SK-N-SH (cell line): ENCODE results near the gene PPARGC1A. TPM values are rescaled to one million over a fixed set of nuclear protein-coding genes. Genes with fewer than 3 reads are reported as not detected.

Source experiments
- CTCF ChIA-PET: fragments of 300-600, 350-600 bp; formaldehyde crosslinking; extraction: SDS; loops from one replicate; lab custom pipeline; 2021; lab: Yijun Ruan, JAX
- POLR2A ChIA-PET: fragments of 350-600 bp; sonication (Branson Sonifier 250); formaldehyde crosslinking; extraction: SDS; loops from one replicate; lab custom pipeline; 2020; ENCODE audit warnings: antibody characterized with exemption, inconsistent platforms; lab: Yijun Ruan, JAX
- DNase-seq: peaks from one replicate; pipeline ENCODE4 v3.0.0; 2012
- H2AFZ ChIP-seq: fragments of 200-600 bp; sonication (generic); 2 replicates; pipeline ENCODE4 v1.8.1; 2016; ENCODE audit warnings: antibody characterized with exemption, mild to moderate bottlenecking, low read depth
- H3F3A ChIP-seq: fragments of 200-600 bp; sonication (generic); replicated peaks from 2 replicates; pipeline ENCODE3; 2016; ENCODE audit warnings: antibody characterized with exemption, mild to moderate bottlenecking; ENCODE audit not compliant: insufficient read depth
- H3K27ac ChIP-seq, 2 experiments: fragments of 200-500 bp in 1 of 2; fragments of 200-600 bp in 1 of 2; sonication (Bioruptor generic) in 1 of 2; sonication (generic), shearing (Covaris generic) in 1 of 2; 2 replicates each; pipeline versions ENCODE4 v1.5.1 to v1.6.1; 2014 to 2016; ENCODE audit warnings: low read depth in 2 of 2, inconsistent platforms in 1 of 2, low read length in 1 of 2, mild to moderate bottlenecking in 1 of 2, mixed read lengths in 1 of 2
- H3K27me3 ChIP-seq: fragments of 200-600 bp; sonication (generic), shearing (Covaris generic); 2 replicates; pipeline ENCODE4 v1.6.1; 2016; ENCODE audit warnings: mixed run types; ENCODE audit not compliant: insufficient read depth
- H3K36me3 ChIP-seq, 2 experiments: fragments of 200-500 bp in 1 of 2; fragments of 200-600 bp in 1 of 2; sonication (Bioruptor generic) in 1 of 2; sonication (generic) in 1 of 2; replicated peaks in 1 of 2; 2 replicates each; pipeline versions ENCODE3 to v1.5.1; 2014 to 2016; ENCODE audit warnings: low read length in 1 of 2, mild to moderate bottlenecking in 1 of 2; ENCODE audit not compliant: insufficient read depth in 2 of 2, control insufficient read depth in 1 of 2
- H3K4me1 ChIP-seq, 2 experiments: fragments of 200-500 bp in 1 of 2; fragments of 200-600 bp in 1 of 2; sonication (Bioruptor generic) in 1 of 2; sonication (generic), shearing (Covaris generic) in 1 of 2; 2 replicates each; pipeline versions ENCODE4 v1.5.1 to v1.6.1; 2014 to 2016; ENCODE audit warnings: low read depth in 1 of 2, low read length in 1 of 2, mixed run types in 1 of 2; ENCODE audit not compliant: insufficient read depth in 2 of 2, control insufficient read depth in 1 of 2
- H3K4me2 ChIP-seq: fragments of 200-600 bp; sonication (generic), shearing (Covaris generic); 2 replicates; pipeline ENCODE4 v1.6.1; 2017; ENCODE audit warnings: mixed run types
- H3K4me3 ChIP-seq, 2 experiments: fragments of 200-500 bp in 1 of 2; fragments of 200-600 bp in 1 of 2; sonication (Bioruptor generic) in 1 of 2; sonication (generic), shearing (Covaris generic) in 1 of 2; 2 replicates each; pipeline versions ENCODE4 v1.5.1 to v1.8.1; 2014 to 2016; ENCODE audit warnings: low read depth in 2 of 2, inconsistent platforms in 1 of 2, low read length in 1 of 2, mild to moderate bottlenecking in 1 of 2, mixed read lengths in 1 of 2, moderate library complexity in 1 of 2
- H3K79me2 ChIP-seq: fragments of 200-600 bp; sonication (generic); 2 replicates; pipeline ENCODE4 v1.8.1; 2017; ENCODE audit warnings: mild to moderate bottlenecking; ENCODE audit not compliant: insufficient read depth
- H3K9ac ChIP-seq: fragments of 200-600 bp; sonication (generic); 2 replicates; pipeline ENCODE4 v1.6.1; 2017; ENCODE audit warnings: mixed run types
- H3K9me2 ChIP-seq: fragments of 200-600 bp; sonication (generic); 2 replicates; pipeline ENCODE4 v1.6.1; 2017; ENCODE audit warnings: mixed run types
- H3K9me3 ChIP-seq: fragments of 200-600 bp; sonication (generic); 2 replicates; pipeline ENCODE4 v1.6.1; 2017; ENCODE audit warnings: mixed run types, mild to moderate bottlenecking, moderate library complexity
- H4K20me1 ChIP-seq: fragments of 200-600 bp; sonication (generic); 2 replicates; pipeline ENCODE4 v1.6.1; 2017; ENCODE audit warnings: mild to moderate bottlenecking, mixed run types; ENCODE audit not compliant: insufficient read depth
- ELF1 ChIP-seq: IDR thresholded peaks from 2 replicates; pipeline ENCODE4 v1.4.0; 2012
- FOXJ3 ChIP-seq: sonication (generic); formaldehyde crosslinking; IDR thresholded peaks from 2 replicates; pipeline ENCODE4 v1.5.1; 2020; ENCODE audit warnings: mild to moderate bottlenecking, missing genetic modification reagents
- FOXM1 ChIP-seq: IDR thresholded peaks from 2 replicates; pipeline ENCODE4 v1.4.0; 2012; ENCODE audit warnings: low read depth, mild to moderate bottlenecking
- GABPA ChIP-seq: IDR thresholded peaks from 2 replicates; pipeline ENCODE4 v1.4.0; 2012; ENCODE audit warnings: low read depth, mild to moderate bottlenecking
- RFX5 ChIP-seq: IDR thresholded peaks from 2 replicates; pipeline ENCODE4 v1.6.1; 2012; ENCODE audit warnings: mild to moderate bottlenecking, improper control_type of control experiment, low read length
- TAF1 ChIP-seq: IDR thresholded peaks from 2 replicates; pipeline ENCODE4 v1.6.1; 2012; ENCODE audit warnings: low read depth, mild to moderate bottlenecking, low read length, moderate library complexity, borderline replicate concordance
- TCF12 ChIP-seq: IDR thresholded peaks from 2 replicates; pipeline ENCODE4 v1.4.0; 2012
- TEAD4 ChIP-seq: IDR thresholded peaks from 2 replicates; pipeline ENCODE4 v1.4.0; 2012; ENCODE audit warnings: mild to moderate bottlenecking, borderline replicate concordance; ENCODE audit not compliant: insufficient read depth
- YY1 ChIP-seq: IDR thresholded peaks from 2 replicates; pipeline ENCODE4 v1.4.0; 2012; ENCODE audit warnings: low read depth, mild to moderate bottlenecking
- WGBS: methylation state at CpG from one replicate; pipeline ENCODE4 v1.1.6; 2017; ENCODE audit warnings: low lambda C conversion rate; 5-methylcytosine and 5-hydroxymethylcytosine counted together
- polyA plus RNA-seq, 3 experiments: library from polyadenylated mRNA; depleted of rRNA; stranded (reverse); fragments of >200 nt; gene quantifications; 2 replicates each; pipeline ENCODE4 v1.2.3, GENCODE V29; 2012
- TF ChIP-seq, protein P1 (sequence below): IDR thresholded peaks from 2 replicates; pipeline ENCODE4; 2012

PPARGC1A gene
- polyA plus RNA-seq, 1 of the 3 experiments (the other 2 are of a cell fraction) = 0.07 TPM

DNA sequence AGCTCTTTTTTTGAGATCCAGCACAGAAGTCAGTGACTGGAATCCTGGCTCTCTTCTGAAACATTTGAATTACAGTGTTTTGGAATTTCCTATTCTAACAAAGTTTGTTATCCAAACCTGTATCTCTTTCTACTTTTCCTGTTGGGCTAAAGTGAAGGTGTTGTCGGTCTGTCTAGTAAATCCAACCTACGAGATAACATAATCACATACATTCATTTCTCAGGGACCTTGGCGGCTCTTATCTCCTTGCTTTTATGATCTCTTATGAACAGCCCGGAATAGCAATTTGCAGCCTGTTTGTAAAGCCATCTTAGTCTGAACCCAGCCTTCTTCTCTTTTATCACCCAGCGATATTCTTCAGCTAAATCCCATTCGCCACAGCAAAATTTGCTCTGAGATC is 14.5 kb downstream of the PPARGC1A start:
- no peak for TF ChIP-seq ELF1
- no peaks in the 10 kb centered on the region for H3K79me2 ChIP-seq
- no peak overlapping the region for H3K27ac ChIP-seq
- no peak overlapping the region for H3K4me2 ChIP-seq
- POLR2A ChIA-PET = no interaction called here
- H3K27me3 ChIP-seq = no peaks in the 10 kb centered on the region
- no peaks in the 10 kb centered on the region for H3K9me3 ChIP-seq
- no peaks in the 10 kb centered on the region for H3K36me3 ChIP-seq
- no peaks in the 10 kb centered on the region for H3K9me2 ChIP-seq
- H2AFZ ChIP-seq = no peak overlapping the region
- H4K20me1 ChIP-seq = no peaks in the 10 kb centered on the region
- 51% methylated on average over 6 of the region's 6 CpGs for WGBS
- H3K9ac ChIP-seq = no peak overlapping the region
- no peak overlapping the region for H3K4me3 ChIP-seq
- CTCF ChIA-PET = no interaction called here
- no peak for DNase-seq
- H3K4me1 ChIP-seq = peaks cover 0 to 2% of the 10 kb centered on the region in 2 experiments; a peak in 1 of 4 replicates
- H3F3A ChIP-seq = no peaks in the 10 kb centered on the region

DNA sequence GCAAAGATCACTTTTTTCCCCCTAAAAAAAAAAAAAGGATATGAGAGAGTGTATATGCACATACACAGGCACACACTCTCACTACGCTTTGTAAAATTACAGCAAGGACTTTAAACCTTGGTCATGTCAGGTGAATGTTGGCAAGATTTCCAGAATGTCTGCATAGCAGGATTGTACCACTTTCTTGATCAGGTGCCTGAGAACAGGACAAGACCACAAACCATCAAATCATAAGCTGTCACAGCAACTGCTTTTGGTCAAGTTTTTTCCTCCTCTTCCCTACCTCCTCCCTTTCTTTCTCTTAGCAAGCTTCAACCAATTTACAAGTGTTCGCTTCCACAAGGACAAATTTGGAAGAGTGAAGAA is 15.3 kb downstream of the PPARGC1A start:
- no peak overlapping the region for H3K9ac ChIP-seq
- no peak overlapping the region for H3K4me2 ChIP-seq
- CTCF ChIA-PET = interaction anchor here (1.3 kb wide), 1 partner anchor 17 kb away, joined by 3 read pairs; no protein-coding TSS in a partner anchor
- no peak overlapping the region for H3K27ac ChIP-seq
- TF ChIP-seq FOXM1 (no peak), ELF1 (no peak), TAF1 (no peak), GABPA (no peak), RFX5 (no peak), YY1 (no peak), FOXJ3 (CRISPR knock-in tag) (no peak)
- TF ChIP-seq, protein P1, sequence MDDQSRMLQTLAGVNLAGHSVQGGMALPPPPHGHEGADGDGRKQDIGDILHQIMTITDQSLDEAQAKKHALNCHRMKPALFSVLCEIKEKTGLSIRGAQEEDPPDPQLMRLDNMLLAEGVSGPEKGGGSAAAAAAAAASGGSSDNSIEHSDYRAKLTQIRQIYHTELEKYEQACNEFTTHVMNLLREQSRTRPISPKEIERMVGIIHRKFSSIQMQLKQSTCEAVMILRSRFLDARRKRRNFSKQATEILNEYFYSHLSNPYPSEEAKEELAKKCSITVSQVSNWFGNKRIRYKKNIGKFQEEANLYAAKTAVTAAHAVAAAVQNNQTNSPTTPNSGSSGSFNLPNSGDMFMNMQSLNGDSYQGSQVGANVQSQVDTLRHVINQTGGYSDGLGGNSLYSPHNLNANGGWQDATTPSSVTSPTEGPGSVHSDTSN = no peak
- H2AFZ ChIP-seq = no peak overlapping the region
- no peaks in the 10 kb centered on the region for H3K27me3 ChIP-seq
- no peak overlapping the region for H3K4me3 ChIP-seq
- H3K9me2 ChIP-seq = no peaks in the 10 kb centered on the region
- H3K9me3 ChIP-seq = no peaks in the 10 kb centered on the region
- no peaks in the 10 kb centered on the region for H3K79me2 ChIP-seq
- POLR2A ChIA-PET = interaction anchor here (0.6 kb wide), 1 partner anchor 86 kb away, joined by 3 read pairs; no protein-coding TSS in a partner anchor
- peaks cover 0 to 2% of the 10 kb centered on the region in 2 experiments; a peak in 1 of 4 replicates for H3K4me1 ChIP-seq
- no peak for DNase-seq
- WGBS = 33% methylated on average over 2 of the region's 2 CpGs
- H3K36me3 ChIP-seq = no peaks in the 10 kb centered on the region
- no peaks in the 10 kb centered on the region for H4K20me1 ChIP-seq
- no peaks in the 10 kb centered on the region for H3F3A ChIP-seq

DNA sequence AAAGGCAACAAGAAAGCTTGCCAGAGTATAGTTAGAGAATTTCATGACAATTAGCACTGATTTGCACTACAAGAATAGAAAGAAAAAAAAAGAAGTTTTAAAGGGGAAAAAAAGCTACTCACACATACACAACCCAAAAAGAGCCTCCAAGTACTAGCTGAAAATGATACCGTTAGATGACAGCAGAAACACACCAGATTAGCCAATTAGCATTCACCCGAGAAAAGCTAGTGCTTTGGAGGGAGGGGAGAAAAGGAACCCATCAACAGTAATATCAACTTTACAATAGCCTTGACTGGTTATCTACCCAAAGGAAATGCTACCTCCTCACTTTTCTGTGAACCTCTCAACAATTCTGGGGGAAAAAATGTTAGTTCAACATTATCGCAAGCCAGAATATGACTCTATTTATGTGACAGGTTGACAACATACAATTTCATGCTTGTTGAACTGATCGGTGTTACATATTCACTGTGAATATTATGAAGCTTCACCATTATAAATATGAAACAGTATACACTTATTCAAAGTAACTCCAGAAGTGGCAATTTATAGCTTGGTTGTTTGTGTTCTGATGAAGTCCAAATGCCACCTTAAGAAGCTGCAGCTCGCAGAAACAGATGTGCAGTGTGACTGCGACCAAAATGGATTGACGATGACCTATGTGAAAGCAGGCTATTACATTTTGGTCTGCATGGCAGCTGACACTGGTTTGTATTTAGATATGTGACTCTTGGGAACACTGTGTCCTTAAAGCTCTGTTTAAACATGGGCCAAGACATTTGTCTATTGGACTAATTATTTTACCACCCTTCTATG is 15.9 kb downstream of the PPARGC1A start:
- ChIA-PET POLR2A (interaction anchor here (0.6 kb wide), 1 partner anchor 85 kb away, joined by 3 read pairs; no protein-coding TSS in a partner anchor), CTCF (interaction anchor here (1.3 kb wide), 1 partner anchor 16 kb away, joined by 3 read pairs; no protein-coding TSS in a partner anchor)
- H3K9me3 ChIP-seq = no peaks in the 10 kb centered on the region
- no peaks in the 10 kb centered on the region for H3K9me2 ChIP-seq
- H3K4me1 ChIP-seq = peaks cover 0 to 2% of the 10 kb centered on the region in 2 experiments; a peak in 1 of 4 replicates
- TF ChIP-seq TCF12 (no peak), TEAD4 (no peak)
- H4K20me1 ChIP-seq = no peaks in the 10 kb centered on the region
- no peak overlapping the region for H3K4me2 ChIP-seq
- DNase-seq = no peak
- no peak overlapping the region for H3K27ac ChIP-seq
- H2AFZ ChIP-seq = no peak overlapping the region
- no peaks in the 10 kb centered on the region for H3K27me3 ChIP-seq
- H3F3A ChIP-seq = no peaks in the 10 kb centered on the region
- H3K79me2 ChIP-seq = no peaks in the 10 kb centered on the region
- no peaks in the 10 kb centered on the region for H3K36me3 ChIP-seq
- H3K4me3 ChIP-seq = no peak overlapping the region
- 58% methylated on average over 7 of the region's 7 CpGs for WGBS
- no peak overlapping the region for H3K9ac ChIP-seq
